ENCODE measurements around the gene COL5A1.

Gene COL5A1

GRCh38 chr9:134640506-134641172 is 964 bp upstream of the COL5A1 start (continued):
- no peak for TF ChIP-seq PATZ1 (CRISPR knock-in tag; IDR thresholded peaks at IDR 0.05; ENCODE audit: borderline replicate concordance)
- no peak for TF ChIP-seq ZFP30 (CRISPR knock-in tag; IDR thresholded peaks at IDR 0.05)
- no peak for TF ChIP-seq POU6F1 (CRISPR knock-in tag; IDR thresholded peaks at IDR 0.05; ENCODE audit: borderline replicate concordance, low read depth)
- no peak for TF ChIP-seq OSR1 (CRISPR knock-in tag; IDR thresholded peaks at IDR 0.05)
- no peak for TF ChIP-seq BACH2 (CRISPR knock-in tag; IDR thresholded peaks at IDR 0.05; ENCODE audit: borderline replicate concordance)
- TF ChIP-seq CSRNP3 (CRISPR knock-in tag; IDR thresholded peaks at IDR 0.05) = no peak
- TF ChIP-seq ZNF70 (CRISPR knock-in tag; IDR thresholded peaks at IDR 0.05) = no peak
- TF ChIP-seq ESRRG (CRISPR knock-in tag; IDR thresholded peaks at IDR 0.05) = no peak
- TF ChIP-seq ZNF8 (CRISPR knock-in tag; IDR thresholded peaks at IDR 0.05) = no peak
- TF ChIP-seq RARB (CRISPR knock-in tag; IDR thresholded peaks at IDR 0.05) = no peak
- TF ChIP-seq SNAI2 (CRISPR knock-in tag; IDR thresholded peaks at IDR 0.05) = no peak

GRCh38 chr9:134641990-134642384 is 384 bp downstream of the COL5A1 start:
- TF ChIP-seq SNAI2 (CRISPR knock-in tag; IDR thresholded peaks at IDR 0.05) (no peak), BACH2 (CRISPR knock-in tag; IDR thresholded peaks at IDR 0.05; ENCODE audit: borderline replicate concordance) (no peak), ISL1 (CRISPR knock-in tag; IDR thresholded peaks at IDR 0.05) (no peak), ZC3H10 (CRISPR knock-in tag; IDR thresholded peaks at IDR 0.05) (no peak), RARB (CRISPR knock-in tag; IDR thresholded peaks at IDR 0.05) (no peak), TOX (CRISPR knock-in tag; IDR thresholded peaks at IDR 0.05; ENCODE audit: borderline replicate concordance) (no peak), CREB5 (CRISPR knock-in tag; IDR thresholded peaks at IDR 0.05; ENCODE audit: low read depth) (no peak), POU6F1 (CRISPR knock-in tag; IDR thresholded peaks at IDR 0.05; ENCODE audit: borderline replicate concordance, low read depth) (no peak), PPARA (CRISPR knock-in tag; IDR thresholded peaks at IDR 0.05; ENCODE audit: borderline replicate concordance) (no peak), CSRNP3 (CRISPR knock-in tag; IDR thresholded peaks at IDR 0.05) (no peak), PATZ1 (CRISPR knock-in tag; IDR thresholded peaks at IDR 0.05; ENCODE audit: borderline replicate concordance) (no peak), OSR1 (CRISPR knock-in tag; IDR thresholded peaks at IDR 0.05) (no peak)
- no peak for ATAC-seq

Data from SK-N-SH treated with all-trans-retinoic acid at 6 μM for 48 hours (cell line).